Activated CD8-positive, alpha-beta memory T cell treated with anti-CD3 and anti-CD28 coated beads, Interleukin-2, amount 10 ng/mL, durations not matched to agents 7 days and 5 days (primary cell): ENCODE measurements around the gene ABCC1. TPM values are rescaled to one million over a fixed set of nuclear protein-coding genes. Genes with fewer than 3 reads are reported as not detected.
"Not testable (repeated sequence)": the region's sequence is repeated elsewhere in the genome, so short reads cannot be mapped to it uniquely, and the experiment has no call there.

Source experiments
- ATAC-seq: fragments of 150-1000 bp; cut with Tn5 transposase; one replicate; pipeline ENCODE4 v1.10.0; 2021; ENCODE audit warnings: moderate library complexity
- CTCF ChIA-PET: fragments of 350-600 bp; sonication (Branson Sonifier 250); formaldehyde crosslinking; loops from one replicate; lab custom pipeline; 2021; ENCODE audit warnings: antibody characterized with exemption; lab: Charles Lee
- DNase-seq: peaks from one replicate; pipeline ENCODE4 v3.0.0-alpha.2; 2020
- H3K27ac Mint-ChIP-seq: one replicate; pipeline ENCODE4 v1.8.0; 2021; ENCODE audit warnings: mild to moderate bottlenecking, mixed read lengths
- H3K27me3 Mint-ChIP-seq: one replicate; pipeline ENCODE4 v1.8.0; 2021; ENCODE audit warnings: mixed read lengths
- H3K36me3 Mint-ChIP-seq: one replicate; pipeline ENCODE4 v1.8.0; 2021; ENCODE audit warnings: mild to moderate bottlenecking, mixed read lengths
- H3K4me1 Mint-ChIP-seq: one replicate; pipeline ENCODE4 v1.8.0; 2021; ENCODE audit warnings: mixed read lengths
- H3K4me3 Mint-ChIP-seq: one replicate; pipeline ENCODE4 v1.8.0; 2021; ENCODE audit warnings: mild to moderate bottlenecking, moderate library complexity, mixed read lengths
- H3K9me3 Mint-ChIP-seq: one replicate; pipeline ENCODE4 v1.8.0; 2022; ENCODE audit warnings: low read depth, mixed read lengths
- total RNA-seq, 2 experiments: library from RNA; stranded (reverse); gene quantifications; one replicate each; pipeline ENCODE4 v1.2.3, GENCODE V29; 2021

Gene ABCC1
- total RNA-seq, 2 experiments from 2014 or later, result 54.9 to 76.8 TPM

GRCh38 chr16:16141141-16141540, 191.7 kb downstream of the ABCC1 start:
- H3K9me3 Mint-ChIP-seq, result no peaks in the 10 kb centered on the region
- no peak overlapping the region for H3K4me3 Mint-ChIP-seq
- H3K4me1 Mint-ChIP-seq, result peaks cover 4% of the 10 kb centered on the region
- CTCF ChIA-PET, result no interaction called here
- ATAC-seq (no peak), DNase-seq (no peak)
- H3K27ac Mint-ChIP-seq, result no peak overlapping the region
- H3K36me3 Mint-ChIP-seq, result peaks cover 37% of the 10 kb centered on the region
- no peaks in the 10 kb centered on the region for H3K27me3 Mint-ChIP-seq

GRCh38 chr16:16141784-16142396, 192.5 kb downstream of the ABCC1 start:
- CTCF ChIA-PET, result no interaction called here
- Mint-ChIP-seq H3K27me3 (no peaks in the 10 kb centered on the region), H3K4me1 (peaks cover 4% of the 10 kb centered on the region), H3K27ac (peak overlapping the region; percentile 12), H3K9me3 (no peaks in the 10 kb centered on the region), H3K36me3 (peaks cover 32% of the 10 kb centered on the region), H3K4me3 (no peak overlapping the region)
- DNase-seq (no peak), ATAC-seq (no peak)

- Mint-ChIP-seq H3K4me3 (no peak overlapping the region), H3K4me1 (peaks cover 4% of the 10 kb centered on the region), H3K9me3 (no peaks in the 10 kb centered on the region), H3K27ac (no peak overlapping the region), H3K27me3 (no peaks in the 10 kb centered on the region), H3K36me3 (peaks cover 29% of the 10 kb centered on the region)
- peak; percentile 49 for DNase-seq
- CTCF ChIA-PET, result interaction anchor here (0.6 kb wide), 1 partner anchor 395 kb away, joined by 4 read pairs; no protein-coding TSS in a partner anchor
- peak; percentile 36 for ATAC-seq
Measured at GRCh38 chr16:16143038-16143763, 193.8 kb downstream of the ABCC1 start.

GRCh38 chr16:16143931-16144330, 194.5 kb downstream of the ABCC1 start:
- ATAC-seq, result no peak

GRCh38 chr16:16144416-16144815, 195.0 kb downstream of the ABCC1 start:
- H3K9me3 Mint-ChIP-seq, result no peaks in the 10 kb centered on the region
- H3K27ac Mint-ChIP-seq, result no peak overlapping the region
- CTCF ChIA-PET, result no interaction called here
- ATAC-seq, result no peak
- H3K4me1 Mint-ChIP-seq, result peaks cover 4% of the 10 kb centered on the region
- H3K36me3 Mint-ChIP-seq, result peaks cover 25% of the 10 kb centered on the region
- DNase-seq, result no peak
- no peaks in the 10 kb centered on the region for H3K27me3 Mint-ChIP-seq
- no peak overlapping the region for H3K4me3 Mint-ChIP-seq

More at GRCh38 chr16:16143931-16144330, 194.5 kb downstream of the ABCC1 start:
- H3K36me3 Mint-ChIP-seq, result peaks cover 26% of the 10 kb centered on the region
- H3K4me3 Mint-ChIP-seq, result no peak overlapping the region
- CTCF ChIA-PET, result interaction anchor here (0.6 kb wide), 1 partner anchor 396 kb away, joined by 4 read pairs; no protein-coding TSS in a partner anchor
- H3K27me3 Mint-ChIP-seq, result no peaks in the 10 kb centered on the region
- peaks cover 4% of the 10 kb centered on the region for H3K4me1 Mint-ChIP-seq
- H3K27ac Mint-ChIP-seq, result no peak overlapping the region
- no peaks in the 10 kb centered on the region for H3K9me3 Mint-ChIP-seq
- no peak for DNase-seq

- Mint-ChIP-seq H3K36me3 (peaks cover 23% of the 10 kb centered on the region), H3K9me3 (no peaks in the 10 kb centered on the region), H3K4me3 (no peak overlapping the region), H3K4me1 (peaks cover 4% of the 10 kb centered on the region), H3K27ac (no peak overlapping the region), H3K27me3 (no peaks in the 10 kb centered on the region)
- CTCF ChIA-PET, result no interaction called here
- DNase-seq (no peak), ATAC-seq (no peak)
Measured at GRCh38 chr16:16145286-16145685, 195.9 kb downstream of the ABCC1 start.

GRCh38 chr16:16146380-16147315, 197.2 kb downstream of the ABCC1 start:
- no peaks in the 10 kb centered on the region for H3K27me3 Mint-ChIP-seq
- ATAC-seq, result no peak
- no peaks in the 10 kb centered on the region for H3K4me1 Mint-ChIP-seq
- CTCF ChIA-PET, result no interaction called here
- no peaks in the 10 kb centered on the region for H3K9me3 Mint-ChIP-seq
- peaks cover 14% of the 10 kb centered on the region for H3K36me3 Mint-ChIP-seq
- no peak overlapping the region for H3K4me3 Mint-ChIP-seq
- no peak for DNase-seq
- no peak overlapping the region for H3K27ac Mint-ChIP-seq

GRCh38 chr16:16147316-16147999, 198.0 kb downstream of the ABCC1 start:
- Mint-ChIP-seq H3K27ac (no peak overlapping the region), H3K9me3 (no peaks in the 10 kb centered on the region), H3K27me3 (no peaks in the 10 kb centered on the region), H3K36me3 (peaks cover 13% of the 10 kb centered on the region), H3K4me3 (no peak overlapping the region), H3K4me1 (no peaks in the 10 kb centered on the region)
- ATAC-seq, result no peak
- no peak for DNase-seq
- CTCF ChIA-PET, result no interaction called here

GRCh38 chr16:16148000-16148599, 198.7 kb downstream of the ABCC1 start:
- not testable (repeated sequence) for H3K27ac Mint-ChIP-seq, H3K9me3 Mint-ChIP-seq, H3K4me3 Mint-ChIP-seq, H3K4me1 Mint-ChIP-seq, H3K27me3 Mint-ChIP-seq, ATAC-seq, DNase-seq
- H3K36me3 Mint-ChIP-seq, result peaks cover 11% of the 10 kb centered on the region
- CTCF ChIA-PET, result interaction anchor here (0.7 kb wide), 1 partner anchor 11 kb away, joined by 3 read pairs; no protein-coding TSS in a partner anchor

GRCh38 chr16:16148755-16149154, 199.3 kb downstream of the ABCC1 start:
- DNase-seq (no peak), ATAC-seq (no peak)
- peaks cover 9% of the 10 kb centered on the region for H3K36me3 Mint-ChIP-seq
- H3K27ac Mint-ChIP-seq, result no peak overlapping the region
- H3K27me3 Mint-ChIP-seq, result no peaks in the 10 kb centered on the region
- no peak overlapping the region for H3K4me3 Mint-ChIP-seq
- no peaks in the 10 kb centered on the region for H3K9me3 Mint-ChIP-seq
- H3K4me1 Mint-ChIP-seq, result no peaks in the 10 kb centered on the region
- CTCF ChIA-PET, result interaction anchor here (0.7 kb wide), 2 partner anchors 10 to 16 kb away, joined by 3 read pairs; no protein-coding TSS in a partner anchor

- Mint-ChIP-seq H3K27me3 (no peaks in the 10 kb centered on the region), H3K9me3 (no peaks in the 10 kb centered on the region), H3K4me3 (no peak overlapping the region), H3K36me3 (peaks cover 2% of the 10 kb centered on the region), H3K4me1 (no peaks in the 10 kb centered on the region), H3K27ac (no peak overlapping the region)
- CTCF ChIA-PET, result no interaction called here
- no peak for ATAC-seq
- DNase-seq, result no peak
Measured at GRCh38 chr16:16149710-16150116, 200.3 kb downstream of the ABCC1 start.

- Mint-ChIP-seq H3K36me3 (peaks cover 2% of the 10 kb centered on the region), H3K9me3 (no peaks in the 10 kb centered on the region), H3K4me1 (no peaks in the 10 kb centered on the region), H3K4me3 (no peak overlapping the region), H3K27me3 (no peaks in the 10 kb centered on the region), H3K27ac (no peak overlapping the region)
- DNase-seq, result no peak
- ATAC-seq, result no peak
- CTCF ChIA-PET, result interaction anchor here (0.8 kb wide), 1 partner anchor 20 kb away, joined by 3 read pairs; no protein-coding TSS in a partner anchor
Measured at GRCh38 chr16:16150117-16150877, 200.9 kb downstream of the ABCC1 start.
